Endothelial cell of umbilical vein (primary cell): ENCODE data around the gene MGLL.

Source experiments
- CTCF ChIP-seq, 2 donors: IDR thresholded peaks; 1 replicate in 1 of 2; 2 replicates in 1 of 2; pipeline ENCODE4 v1.5.1; 2011; ENCODE audit warnings: low read length in 2 of 2, mild to moderate bottlenecking in 2 of 2, moderate library complexity in 2 of 2, control low read depth in 1 of 2, inconsistent platforms in 1 of 2, low read depth in 1 of 2; ENCODE audit not compliant: insufficient read depth in 1 of 2; ENCODE audit errors: extremely low read depth in 1 of 2
- EZH2 ChIP-seq: IDR thresholded peaks from 2 replicates; pipeline ENCODE4 v1.6.1; 2012; ENCODE audit warnings: borderline replicate concordance, low read depth, mild to moderate bottlenecking, moderate library complexity, low read length, inconsistent platforms; ENCODE audit not compliant: severe bottlenecking
- GATA2 ChIP-seq: IDR thresholded peaks from 2 replicates; pipeline ENCODE4 v1.7.0; 2011; ENCODE audit warnings: low read depth, mild to moderate bottlenecking, moderate library complexity, mixed read lengths, low read length; ENCODE audit not compliant: insufficient read length, insufficient read depth
- MYC ChIP-seq: IDR thresholded peaks from one replicate; pipeline ENCODE4 v1.6.1; 2011; ENCODE audit warnings: mild to moderate bottlenecking, low read depth, low read length
- POLR2A ChIP-seq: IDR thresholded peaks from 2 replicates; pipeline ENCODE4 v1.6.1; 2012; ENCODE audit warnings: low read depth, mild to moderate bottlenecking, control low read depth, low read length
- POLR2AphosphoS5 ChIP-seq: IDR thresholded peaks from 2 replicates; pipeline ENCODE4 v1.6.1; 2012; ENCODE audit warnings: low read depth, mild to moderate bottlenecking, control low read depth, low read length, moderate library complexity; ENCODE audit not compliant: insufficient read depth
- TF ChIP-seq, protein P1 (sequence below): IDR thresholded peaks from 2 replicates; pipeline ENCODE4 v1.6.1; 2011; ENCODE audit not compliant: insufficient read depth, insufficient read length

DNA sequence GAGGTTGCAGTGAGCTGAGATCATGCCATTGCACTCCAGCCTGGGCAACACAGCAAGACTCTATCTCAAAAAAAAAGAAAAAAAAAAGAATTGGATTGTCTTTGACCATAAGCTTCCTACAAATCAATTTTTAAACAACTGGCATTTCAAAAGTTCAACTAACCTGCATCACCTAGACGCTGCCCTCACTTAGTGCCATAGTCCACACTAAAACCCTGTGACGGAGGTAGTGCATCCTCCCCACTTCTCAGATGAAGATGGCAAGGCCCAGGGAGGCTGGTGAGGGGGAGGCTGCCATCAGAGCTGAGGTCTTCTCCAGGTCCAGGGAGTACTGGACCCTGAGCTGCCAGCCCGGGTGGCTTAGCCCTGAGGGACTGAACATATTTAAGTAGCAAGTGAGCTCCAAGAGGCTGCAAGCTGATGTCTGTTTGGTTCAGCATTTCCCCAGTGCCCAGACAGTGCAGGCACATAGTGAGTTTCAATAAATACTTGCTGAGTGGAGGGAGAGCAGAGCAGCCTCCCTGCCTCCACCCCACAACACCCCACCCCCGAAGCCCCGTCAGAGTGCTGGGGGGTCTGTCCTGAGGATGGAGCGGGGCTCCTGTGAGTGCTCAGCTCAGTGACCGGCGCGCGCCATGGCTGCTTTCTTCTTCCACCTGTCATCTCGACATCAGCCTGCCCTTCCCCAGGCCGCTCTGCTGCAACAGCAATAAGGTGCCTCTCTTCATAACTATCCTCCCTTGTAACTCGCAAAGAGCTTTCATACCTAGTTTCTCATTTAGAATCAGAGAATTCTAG, 52.8 kb downstream of the MGLL start:
- TF ChIP-seq CTCF (IDR thresholded peaks at IDR 0.05; ENCODE audit: extremely low read depth in 1 of 2, insufficient read depth in 1 of 2, low read depth in 1 of 2, low read length in 2 of 2) (no peak), POLR2AphosphoS5 (no peak), EZH2 (no peak), POLR2A (no peak), MYC (no peak), GATA2 (no peak)
- TF ChIP-seq, protein P1, sequence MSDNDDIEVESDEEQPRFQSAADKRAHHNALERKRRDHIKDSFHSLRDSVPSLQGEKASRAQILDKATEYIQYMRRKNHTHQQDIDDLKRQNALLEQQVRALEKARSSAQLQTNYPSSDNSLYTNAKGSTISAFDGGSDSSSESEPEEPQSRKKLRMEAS: no peak
